Measurements from ENCODE around the gene PERM1. TPM values are rescaled to one million over a fixed set of nuclear protein-coding genes. Genes with fewer than 3 reads are reported as not detected.

Gene PERM1
- total RNA-seq, 2 experiments from 2014 or later, result not detected

DNA sequence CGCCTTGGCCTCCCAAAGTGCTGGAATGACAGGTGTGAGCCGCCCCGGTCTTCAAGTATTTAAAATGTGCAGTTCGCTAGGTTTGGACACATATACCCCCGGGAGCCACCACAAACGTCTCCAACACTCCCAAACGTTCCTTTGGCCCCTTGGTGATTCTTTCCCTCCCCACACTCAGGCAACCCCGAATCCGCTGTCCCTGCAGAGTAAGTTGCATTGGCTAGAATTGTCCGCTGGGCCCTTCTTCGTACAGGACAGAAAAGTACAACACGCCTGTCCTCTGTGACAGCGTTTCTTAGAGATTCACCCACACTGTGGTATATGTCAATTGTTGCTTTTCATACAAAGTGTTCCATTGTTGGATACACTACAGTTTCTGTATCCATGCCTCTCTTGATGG is 3.2 kb upstream of the PERM1 start:
- H3K27ac ChIP-seq (ENCODE audit: low read depth, low read length, poor library complexity, severe bottlenecking), result no peak overlapping the region
- no peaks in the 10 kb centered on the region for H3K36me3 ChIP-seq (ENCODE audit: insufficient read depth, low read length)
- H3K9me2 ChIP-seq (ENCODE audit: insufficient read depth, low read length), result no peaks in the 10 kb centered on the region
- H3K79me2 ChIP-seq (ENCODE audit: insufficient read depth, low read depth, low read length), result no peaks in the 10 kb centered on the region
- TF ChIP-seq EZH2phosphoT487 (IDR thresholded peaks at IDR 0.05; ENCODE audit: borderline replicate concordance, low read depth, low read length), result no peak
- TF ChIP-seq, protein P1, sequence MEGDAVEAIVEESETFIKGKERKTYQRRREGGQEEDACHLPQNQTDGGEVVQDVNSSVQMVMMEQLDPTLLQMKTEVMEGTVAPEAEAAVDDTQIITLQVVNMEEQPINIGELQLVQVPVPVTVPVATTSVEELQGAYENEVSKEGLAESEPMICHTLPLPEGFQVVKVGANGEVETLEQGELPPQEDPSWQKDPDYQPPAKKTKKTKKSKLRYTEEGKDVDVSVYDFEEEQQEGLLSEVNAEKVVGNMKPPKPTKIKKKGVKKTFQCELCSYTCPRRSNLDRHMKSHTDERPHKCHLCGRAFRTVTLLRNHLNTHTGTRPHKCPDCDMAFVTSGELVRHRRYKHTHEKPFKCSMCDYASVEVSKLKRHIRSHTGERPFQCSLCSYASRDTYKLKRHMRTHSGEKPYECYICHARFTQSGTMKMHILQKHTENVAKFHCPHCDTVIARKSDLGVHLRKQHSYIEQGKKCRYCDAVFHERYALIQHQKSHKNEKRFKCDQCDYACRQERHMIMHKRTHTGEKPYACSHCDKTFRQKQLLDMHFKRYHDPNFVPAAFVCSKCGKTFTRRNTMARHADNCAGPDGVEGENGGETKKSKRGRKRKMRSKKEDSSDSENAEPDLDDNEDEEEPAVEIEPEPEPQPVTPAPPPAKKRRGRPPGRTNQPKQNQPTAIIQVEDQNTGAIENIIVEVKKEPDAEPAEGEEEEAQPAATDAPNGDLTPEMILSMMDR (conservative IDR thresholded peaks at IDR 0.05; ENCODE audit: low read length), result no peak
- no peak overlapping the region for H3K4me2 ChIP-seq (ENCODE audit: low read length)
- no peak overlapping the region for H2AFZ ChIP-seq (ENCODE audit: low read length)
- H3K4me1 ChIP-seq (ENCODE audit: insufficient read depth, low read length, poor library complexity, severe bottlenecking), result no peaks in the 10 kb centered on the region
- intact Hi-C loops (cut with micrococcal nuclease; ENCODE audit: unreplicated experiment), result loop anchor here (10.0 kb wide), 1 partner anchor 50 kb away; no protein-coding TSS in a partner anchor
- POLR2A ChIA-PET, result no interaction called here
- no peak for DNase-seq (ENCODE audit: low spot score)
- no peaks in the 10 kb centered on the region for H3K9me3 ChIP-seq (ENCODE audit: low read length)
- H4K20me1 ChIP-seq (ENCODE audit: insufficient read depth, low read length), result no peaks in the 10 kb centered on the region
- CTCF ChIA-PET (ENCODE audit: unreplicated experiment), result no interaction called here
- no peak overlapping the region for H3K4me3 ChIP-seq (ENCODE audit: low read depth, low read length, poor library complexity, severe bottlenecking)
- no TSS peak for BruUV-seq (replicated peaks)

DNA sequence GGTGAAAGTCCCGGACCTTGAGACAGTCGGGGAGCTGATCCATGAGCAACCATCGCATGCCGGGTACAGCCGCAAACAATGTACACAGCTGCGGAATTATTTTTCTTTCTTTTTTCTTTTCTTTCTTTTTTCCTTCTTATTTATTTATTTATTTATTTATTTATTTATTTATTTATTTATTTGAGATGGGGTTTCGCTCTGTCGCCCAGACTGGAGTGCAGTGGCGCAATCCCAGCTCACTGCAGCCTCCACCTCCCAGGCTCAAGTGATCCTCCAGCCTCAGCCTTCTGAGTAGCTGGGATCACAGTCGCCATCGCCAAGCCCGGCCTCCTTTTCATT is 2.6 kb upstream of the PERM1 start:
- Histone ChIP-seq H3K9me3 (ENCODE audit: low read length) (no peaks in the 10 kb centered on the region), H3K4me2 (ENCODE audit: low read length) (no peak overlapping the region), H3K9me2 (ENCODE audit: insufficient read depth, low read length) (no peaks in the 10 kb centered on the region), H3K79me2 (ENCODE audit: insufficient read depth, low read depth, low read length) (no peaks in the 10 kb centered on the region), H4K20me1 (ENCODE audit: insufficient read depth, low read length) (no peaks in the 10 kb centered on the region), H3K27ac (ENCODE audit: low read depth, low read length, poor library complexity, severe bottlenecking) (no peak overlapping the region), H2AFZ (ENCODE audit: low read length) (no peak overlapping the region), H3K4me1 (ENCODE audit: insufficient read depth, low read length, poor library complexity, severe bottlenecking) (no peaks in the 10 kb centered on the region), H3K4me3 (ENCODE audit: low read depth, low read length, poor library complexity, severe bottlenecking) (no peak overlapping the region), H3K36me3 (ENCODE audit: insufficient read depth, low read length) (no peaks in the 10 kb centered on the region)
- ChIA-PET POLR2A (interaction anchor here (0.6 kb wide), 2 partner anchors 29 to 247 kb away, joined by 3 to 4 read pairs; partner anchors contain the start of gene ISG15), CTCF (ENCODE audit: unreplicated experiment) (no interaction called here)
- intact Hi-C loops (cut with micrococcal nuclease; ENCODE audit: unreplicated experiment), result loop anchor here (1.0 to 10.0 kb wide), 2 partner anchors 50 to 79 kb away; no protein-coding TSS in a partner anchor
- no peak for TF ChIP-seq EZH2phosphoT487 (IDR thresholded peaks at IDR 0.05; ENCODE audit: borderline replicate concordance, low read depth, low read length)
- TF ChIP-seq, protein P1 (conservative IDR thresholded peaks at IDR 0.05; ENCODE audit: low read length), result peak; percentile 28; the same call in 1 of the 2 replicates
- no peak for DNase-seq (ENCODE audit: low spot score)
- BruUV-seq (replicated peaks), result no TSS peak

DNA sequence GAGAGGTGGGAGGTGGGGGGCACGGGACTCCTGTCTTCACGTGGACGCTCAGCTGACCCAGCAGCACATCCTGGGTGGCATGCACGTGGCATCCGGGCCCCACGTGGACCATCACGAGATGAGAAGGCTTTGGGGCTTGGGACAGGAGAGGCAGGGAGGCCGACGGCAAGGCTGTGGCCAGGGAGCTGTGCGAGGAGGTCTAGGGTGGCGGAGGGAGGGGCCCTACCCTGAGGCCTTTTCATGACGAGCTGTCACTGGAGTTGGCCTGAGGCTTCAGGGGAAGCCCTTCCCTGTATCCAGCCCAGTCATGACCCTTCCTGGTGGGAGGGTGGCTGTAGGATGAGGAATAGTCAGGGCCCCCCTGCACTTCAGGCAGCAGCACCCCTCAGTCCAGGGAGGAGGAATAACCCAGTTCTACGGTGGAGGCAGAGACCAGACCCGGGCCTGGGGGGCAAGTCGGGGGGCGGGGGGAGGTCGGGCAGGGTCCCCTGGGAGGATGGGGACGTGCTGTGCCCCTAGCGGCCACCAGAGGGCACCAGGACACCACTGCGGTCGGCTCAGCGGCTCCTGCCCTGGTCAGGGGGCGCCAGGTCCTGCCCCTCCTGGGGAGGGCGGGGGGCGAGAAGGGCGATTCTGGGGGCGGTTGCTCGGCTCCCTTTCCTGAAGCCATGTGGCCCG is 2.0 kb upstream of the PERM1 start:
- TF ChIP-seq EZH2phosphoT487 (IDR thresholded peaks at IDR 0.05; ENCODE audit: borderline replicate concordance, low read depth, low read length), result no peak
- TF ChIP-seq, protein P1 (conservative IDR thresholded peaks at IDR 0.05; ENCODE audit: low read length), result peak; percentile 83
- Histone ChIP-seq H3K36me3 (ENCODE audit: insufficient read depth, low read length) (no peaks in the 10 kb centered on the region), H3K79me2 (ENCODE audit: insufficient read depth, low read depth, low read length) (no peaks in the 10 kb centered on the region), H3K9me2 (ENCODE audit: insufficient read depth, low read length) (no peaks in the 10 kb centered on the region), H3K4me3 (ENCODE audit: low read depth, low read length, poor library complexity, severe bottlenecking) (no peak overlapping the region), H3K4me1 (ENCODE audit: insufficient read depth, low read length, poor library complexity, severe bottlenecking) (no peaks in the 10 kb centered on the region), H2AFZ (ENCODE audit: low read length) (no peak overlapping the region), H3K9me3 (ENCODE audit: low read length) (no peaks in the 10 kb centered on the region), H4K20me1 (ENCODE audit: insufficient read depth, low read length) (no peaks in the 10 kb centered on the region), H3K27ac (ENCODE audit: low read depth, low read length, poor library complexity, severe bottlenecking) (no peak overlapping the region), H3K4me2 (ENCODE audit: low read length) (no peak overlapping the region)
- DNase-seq (ENCODE audit: low spot score), result peak; percentile 52
- CTCF ChIA-PET (ENCODE audit: unreplicated experiment), result no interaction called here
- BruUV-seq (replicated peaks), result no TSS peak
- intact Hi-C loops (cut with micrococcal nuclease; ENCODE audit: unreplicated experiment), result loop anchor here (1.0 to 10.0 kb wide), 2 partner anchors 51 to 79 kb away; no protein-coding TSS in a partner anchor
- POLR2A ChIA-PET, result interaction anchor here (0.6 kb wide), 1 partner anchor 30 kb away, joined by 3 read pairs; the partner anchor contains the start of gene ISG15
